Activated naive CD4-positive, alpha-beta T cell (primary cell): ENCODE data around the gene PRKN.
"Not testable (repeated sequence)": the region's sequence is repeated elsewhere in the genome, so short reads cannot be mapped to it uniquely, and the experiment has no call there.

Experiments
- DNase-seq, 4 experiments: peaks; one replicate each; lab custom pipeline; 2025; lab: John Stamatoyannopoulos, UW

PRKN gene

DNA sequence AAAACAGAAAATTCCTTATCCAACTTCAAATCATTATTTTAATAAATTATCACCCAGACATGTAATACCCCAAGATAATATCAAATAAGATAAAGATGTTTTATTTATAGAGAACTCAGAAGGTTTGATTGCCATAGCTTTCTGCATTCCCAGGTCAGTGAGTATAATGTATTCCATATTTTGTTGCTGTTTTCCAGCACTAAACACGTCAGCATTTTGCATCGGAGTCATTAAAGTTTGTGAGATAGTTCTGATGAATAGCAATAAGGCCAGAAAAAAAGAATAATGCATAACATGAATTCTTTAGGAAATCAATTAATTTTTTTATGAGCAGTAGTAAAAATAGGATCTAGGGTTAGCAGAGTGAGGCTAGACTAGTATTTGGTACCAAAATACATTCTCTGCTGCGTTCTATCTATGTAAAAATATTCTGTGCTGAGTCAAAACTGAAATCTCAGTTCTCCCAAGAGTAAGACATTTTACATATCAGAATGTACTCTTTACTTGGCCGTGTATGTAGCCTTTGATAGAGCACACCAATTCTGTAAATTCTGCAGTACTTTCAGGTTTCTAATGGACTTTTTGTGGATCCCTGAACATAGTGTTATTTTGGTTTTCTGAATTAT lies 1183.8 kb downstream of the PRKN start:
- no peak for DNase-seq

DNA sequence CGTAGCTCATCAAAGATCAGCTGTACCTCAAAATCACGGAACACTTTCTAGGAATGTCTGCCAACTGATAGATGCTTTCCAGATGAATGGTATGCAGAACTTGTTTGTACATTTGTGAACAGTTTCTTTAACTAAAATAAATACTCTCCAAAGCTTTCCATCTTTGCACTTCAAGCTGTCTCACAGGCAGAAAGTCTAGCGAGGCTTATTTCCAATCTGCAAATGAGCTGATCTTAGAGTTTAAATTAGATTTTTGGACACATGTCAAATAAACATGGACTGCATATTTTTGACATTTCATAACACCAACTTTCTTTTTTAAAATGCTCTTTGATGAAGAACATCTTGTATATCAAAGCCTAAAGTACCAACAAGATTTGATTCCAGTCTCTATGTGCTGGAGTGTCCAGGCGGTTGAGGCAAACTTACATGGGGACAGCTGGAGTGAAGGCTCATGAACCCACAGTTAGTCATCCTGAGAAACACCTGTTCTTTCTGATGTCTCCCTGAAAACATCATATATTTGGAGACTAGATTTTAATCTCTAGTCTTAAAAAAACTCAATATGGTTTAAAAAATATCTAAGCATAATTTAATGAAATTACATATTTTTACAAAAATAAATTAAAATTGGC lies 1185.1 kb downstream of the PRKN start:
- no peak for DNase-seq

DNA sequence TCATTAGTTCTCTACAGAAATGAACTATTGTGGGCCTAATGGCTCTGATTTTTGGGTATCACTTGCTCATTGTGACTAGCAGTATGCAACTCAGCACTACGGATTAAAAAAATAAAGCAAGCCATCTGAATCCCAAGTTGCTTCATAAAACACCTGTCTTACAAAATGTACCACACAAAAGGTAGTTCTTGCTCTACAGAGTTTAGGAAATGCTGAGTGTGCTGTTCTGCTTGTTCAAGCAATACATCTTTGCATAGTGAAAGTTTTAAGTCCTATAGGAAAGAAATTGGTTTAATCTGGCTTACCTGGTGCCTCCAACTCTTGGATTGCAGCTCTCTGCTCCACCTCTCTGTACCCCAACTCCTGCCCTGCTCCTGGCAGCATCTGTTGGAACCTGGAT lies 1187.0 kb downstream of the PRKN start:
- no peak for DNase-seq

DNA sequence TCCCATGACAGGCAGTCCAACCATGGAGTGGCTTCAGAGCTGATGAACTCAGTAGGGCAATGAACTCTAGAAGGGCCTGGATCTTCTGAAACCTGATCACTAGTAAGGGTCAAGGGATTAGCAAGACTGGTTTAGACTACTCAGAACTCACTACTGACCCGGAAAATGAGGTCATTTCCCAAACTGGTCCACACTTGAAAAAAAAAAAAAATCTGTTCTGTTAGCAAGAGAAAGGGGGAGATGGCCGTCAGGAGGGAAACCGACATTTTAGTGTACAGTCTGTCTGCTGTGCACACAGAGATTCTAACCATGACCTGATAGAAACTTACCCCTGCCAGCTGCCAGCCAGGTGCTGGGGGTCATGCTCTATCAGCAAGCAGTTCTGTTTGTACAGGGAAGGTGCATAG lies 1191.3 kb downstream of the PRKN start:
- DNase-seq, result no peak

DNA sequence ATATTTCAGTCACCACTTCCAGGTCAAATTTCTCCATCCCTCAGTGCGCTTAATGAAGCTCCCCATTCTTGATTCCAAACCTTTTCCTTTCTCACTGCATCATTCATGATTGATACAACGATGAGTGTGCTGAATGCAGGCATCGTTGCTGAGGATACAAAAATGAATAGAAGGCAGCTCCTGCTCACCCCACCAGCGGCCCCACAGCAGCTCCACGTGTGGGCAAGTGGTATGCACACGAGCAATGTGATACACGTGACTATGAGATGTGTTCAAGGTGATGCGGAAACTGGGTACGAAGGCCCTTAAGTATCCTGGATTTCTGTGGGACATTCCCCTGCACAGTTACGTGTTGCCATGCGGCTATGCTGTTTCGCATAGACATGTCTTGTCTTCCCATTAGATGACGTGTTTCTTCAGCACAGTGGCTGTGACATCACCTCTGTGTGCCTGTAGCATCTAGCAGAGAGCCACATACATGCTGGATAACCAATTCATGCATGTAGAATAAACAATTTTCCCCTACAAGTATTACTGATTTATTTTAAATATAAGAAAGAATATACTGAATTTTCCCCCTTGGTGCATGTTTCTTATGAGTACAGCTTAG lies 1193.2 kb downstream of the PRKN start:
- no peak for DNase-seq

DNA sequence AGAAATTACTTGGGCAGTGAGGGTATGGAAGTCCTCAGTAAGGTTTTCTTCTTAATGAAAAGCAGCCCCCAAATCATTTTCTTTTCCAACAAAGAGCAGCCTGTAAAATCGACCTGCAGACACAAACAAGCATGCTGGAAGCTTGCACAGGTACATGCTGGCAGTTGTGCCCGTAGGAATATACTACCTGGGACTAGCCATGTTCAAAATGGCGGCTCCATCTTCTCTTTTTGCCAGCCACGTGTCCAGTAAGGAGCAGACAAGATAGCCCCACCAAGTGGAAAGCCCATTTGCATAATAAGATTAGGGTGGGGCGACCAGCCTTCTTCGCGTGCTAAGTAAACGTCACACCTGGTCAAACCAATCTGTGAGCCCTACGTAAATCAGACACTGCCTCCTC lies 1194.3 kb downstream of the PRKN start:
- DNase-seq, result no peak

DNA sequence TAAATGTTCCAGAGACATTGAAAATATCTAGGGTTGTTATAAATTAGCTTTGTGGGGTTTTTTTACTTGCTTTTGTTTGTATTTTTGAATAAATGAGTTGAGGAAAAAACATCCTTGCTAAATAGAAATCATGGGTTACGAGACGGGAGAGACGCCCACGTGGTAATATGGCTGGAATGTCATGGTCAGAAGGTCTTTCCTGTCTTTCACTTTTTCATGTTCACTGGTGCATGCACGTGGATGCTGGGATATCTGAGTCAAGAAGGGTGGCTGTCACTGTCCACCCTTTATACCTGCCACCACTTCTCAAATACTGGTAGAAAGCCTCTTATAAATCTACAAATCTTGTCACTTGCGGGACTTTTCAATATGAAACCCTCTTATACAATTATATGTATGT lies 1195.0 kb downstream of the PRKN start:
- DNase-seq, result no peak

DNA sequence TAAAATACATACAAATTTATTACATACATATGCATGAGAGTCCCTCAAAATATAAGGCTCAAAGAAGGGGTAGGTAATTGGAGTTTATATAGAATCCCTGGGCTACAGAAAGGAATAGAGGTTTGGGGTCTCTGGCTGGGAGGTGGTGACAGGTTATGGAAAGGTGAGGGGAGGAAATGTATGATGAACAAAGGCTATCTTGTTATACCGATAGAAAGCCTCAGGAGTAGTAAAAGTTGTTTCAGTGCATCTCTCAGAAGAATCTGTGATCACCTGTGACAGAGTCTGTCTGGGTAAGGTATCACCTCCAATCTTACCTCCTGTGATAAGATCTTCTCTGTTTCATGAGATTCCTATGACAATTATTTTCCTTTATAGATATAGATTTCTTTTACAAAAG lies 1200.8 kb downstream of the PRKN start:
- no peak for DNase-seq

DNA sequence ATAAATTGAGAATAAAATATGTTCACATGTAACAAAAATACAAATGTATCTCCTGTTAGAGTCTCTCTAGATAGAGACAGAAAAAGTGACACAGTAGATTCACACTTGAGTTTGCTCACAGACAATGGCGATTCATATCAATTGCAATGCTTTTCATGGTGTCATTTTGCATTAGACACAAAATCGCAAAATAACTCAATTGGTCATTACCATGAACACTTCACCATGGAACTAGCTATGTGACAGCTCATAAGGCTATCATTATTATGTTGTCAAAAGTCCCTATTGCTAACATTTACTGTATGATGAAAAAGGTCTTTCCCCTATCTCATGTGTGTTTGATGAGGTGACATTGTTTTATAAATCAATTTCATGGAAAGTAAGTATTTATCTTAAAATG lies 1204.2 kb downstream of the PRKN start:
- no peak for DNase-seq

DNA sequence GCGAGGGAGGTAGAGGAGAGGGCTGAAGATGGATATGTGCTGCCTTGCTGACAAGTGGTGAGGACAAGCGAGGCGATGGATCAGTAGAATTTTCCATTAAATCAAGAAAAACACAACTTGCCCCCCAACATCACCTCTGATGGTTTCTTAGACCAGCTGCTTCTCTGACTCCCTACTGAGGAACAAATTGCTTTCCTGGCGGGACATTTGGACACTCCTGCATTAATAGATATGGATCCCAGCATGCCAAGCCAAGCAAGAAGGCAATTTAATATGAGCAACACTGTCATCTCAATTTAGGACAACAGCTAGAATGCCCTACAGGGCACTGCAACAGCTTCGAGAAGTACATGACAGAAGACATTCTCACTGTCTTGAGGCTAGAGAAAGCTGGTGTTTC lies 1205.3 kb downstream of the PRKN start:
- no peak for DNase-seq

DNA sequence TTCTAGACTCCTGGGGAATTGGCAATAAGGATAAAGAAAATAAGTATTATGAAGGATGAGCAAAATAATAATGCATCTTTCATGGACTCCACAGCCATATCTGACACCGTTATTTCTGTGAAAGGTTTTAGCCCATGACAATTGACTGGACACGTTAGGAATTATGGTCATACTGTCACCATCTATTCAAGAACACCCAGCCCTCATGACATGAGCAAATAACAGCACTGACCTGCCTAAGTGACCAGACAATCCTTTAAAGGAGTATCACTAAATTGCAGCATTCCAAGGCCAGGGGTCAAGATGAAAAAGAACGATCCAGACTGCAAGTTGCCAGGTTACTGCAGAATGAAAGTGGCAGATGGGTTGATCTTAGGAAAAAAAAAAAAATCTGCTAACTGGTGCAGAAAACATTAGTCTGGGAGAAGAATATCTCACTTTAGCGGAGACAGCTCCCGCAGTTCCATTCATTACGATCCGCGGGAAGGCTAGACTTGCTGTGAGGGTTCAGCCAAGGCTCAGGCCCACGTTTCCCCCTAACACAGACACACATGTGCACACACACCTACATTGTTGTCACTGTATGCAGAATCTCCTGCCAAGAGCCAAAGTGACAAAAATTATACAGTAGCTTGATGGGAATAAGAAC lies 1216.0 kb downstream of the PRKN start:
- DNase-seq, result no peak

DNA sequence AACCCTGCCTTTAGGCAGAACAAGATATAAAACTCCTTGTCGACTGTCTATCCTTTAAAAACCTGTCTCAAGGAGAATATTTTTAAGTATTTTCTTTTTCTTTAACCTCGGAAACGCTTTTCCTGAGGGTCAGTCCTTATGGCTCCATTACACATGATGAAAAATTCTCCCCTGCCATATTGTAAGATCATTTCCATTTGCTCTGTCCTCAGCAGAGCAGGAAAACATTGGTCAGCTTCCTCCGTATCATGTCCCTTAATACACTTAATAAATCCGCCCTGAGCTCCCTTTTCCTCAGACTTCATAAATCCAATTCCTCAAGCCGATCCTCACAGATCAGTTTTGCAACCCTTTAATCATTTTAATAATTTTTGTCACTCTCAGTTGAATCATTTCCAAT lies 1219.2 kb downstream of the PRKN start:
- no peak for DNase-seq

DNA sequence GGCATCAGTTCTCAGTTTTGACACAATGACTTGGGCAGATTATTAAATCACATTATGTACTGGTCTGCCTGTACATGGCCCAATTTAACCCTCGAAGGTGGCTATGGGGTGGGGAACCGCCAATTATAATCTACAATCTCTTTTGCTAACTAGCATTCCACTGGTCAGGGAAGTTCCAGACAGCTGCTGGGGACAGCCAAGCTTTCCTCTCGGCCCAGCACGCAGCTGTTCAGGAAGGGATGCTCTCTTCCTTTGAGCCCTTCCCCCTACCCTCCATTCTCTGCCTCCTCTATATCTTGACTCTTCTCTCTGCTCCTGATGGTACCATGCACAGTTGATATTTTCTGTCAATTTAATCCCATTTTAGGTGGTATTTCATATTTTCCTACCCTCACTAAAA lies 1220.2 kb downstream of the PRKN start:
- DNase-seq, result no peak

DNA sequence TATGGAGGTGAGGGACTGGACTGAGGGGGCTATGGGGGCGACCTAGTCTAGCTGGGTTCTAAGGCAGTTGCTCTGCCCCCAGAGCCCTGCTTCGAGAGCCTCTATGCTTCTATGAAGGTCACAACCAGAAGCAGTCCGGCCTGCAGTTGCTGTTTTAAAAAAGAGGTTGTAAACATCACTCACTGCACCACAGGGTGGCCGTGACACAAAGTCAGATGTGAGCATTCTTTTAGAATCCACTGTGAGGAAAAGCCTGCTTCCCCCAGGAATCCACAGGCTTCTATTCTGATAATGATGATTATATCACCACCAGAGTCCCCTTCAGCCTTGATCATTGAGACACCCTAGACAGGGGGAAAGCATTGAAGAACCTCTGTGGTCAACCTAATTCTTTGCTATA lies 1224.0 kb downstream of the PRKN start:
- no peak for DNase-seq

DNA sequence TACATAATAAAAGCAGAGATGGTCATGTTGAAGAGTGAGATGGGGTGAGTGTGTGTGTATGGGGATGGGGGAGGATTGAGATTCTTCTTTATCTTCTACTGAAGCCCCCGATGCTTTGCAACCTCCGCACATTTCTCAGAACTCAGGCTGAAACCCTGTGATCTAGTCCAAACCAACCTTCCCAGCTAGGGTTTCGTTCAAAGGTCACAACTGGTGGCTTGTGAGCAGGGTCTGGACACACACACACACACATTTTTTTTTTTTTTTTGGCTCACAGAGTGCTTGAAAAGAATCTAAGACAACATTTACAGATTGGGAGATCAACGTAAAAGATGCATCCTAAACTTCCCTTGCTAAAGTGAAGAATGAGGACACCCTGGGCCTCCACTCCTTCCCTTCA lies 1228.7 kb downstream of the PRKN start:
- DNase-seq, result no peak

DNA sequence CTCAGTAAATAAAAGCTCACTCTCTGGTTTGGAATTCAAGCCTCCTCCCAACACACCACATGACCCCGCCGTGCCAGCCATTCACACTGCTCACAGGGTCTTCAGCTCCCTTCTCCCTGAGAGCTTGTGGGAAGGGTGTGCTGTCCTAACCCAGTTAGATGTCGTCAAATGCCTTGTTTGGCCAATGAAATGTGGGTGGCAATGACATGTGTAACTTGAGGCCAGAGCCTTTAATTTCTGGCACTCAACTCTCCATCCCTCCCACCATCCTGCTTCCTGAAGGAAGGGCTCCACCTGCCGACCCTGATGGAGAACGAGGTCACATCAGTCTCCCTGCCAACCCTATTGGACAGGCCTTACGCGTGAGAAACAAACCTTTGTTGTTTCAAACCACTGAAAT lies 1229.2 kb downstream of the PRKN start:
- DNase-seq, result no peak

DNA sequence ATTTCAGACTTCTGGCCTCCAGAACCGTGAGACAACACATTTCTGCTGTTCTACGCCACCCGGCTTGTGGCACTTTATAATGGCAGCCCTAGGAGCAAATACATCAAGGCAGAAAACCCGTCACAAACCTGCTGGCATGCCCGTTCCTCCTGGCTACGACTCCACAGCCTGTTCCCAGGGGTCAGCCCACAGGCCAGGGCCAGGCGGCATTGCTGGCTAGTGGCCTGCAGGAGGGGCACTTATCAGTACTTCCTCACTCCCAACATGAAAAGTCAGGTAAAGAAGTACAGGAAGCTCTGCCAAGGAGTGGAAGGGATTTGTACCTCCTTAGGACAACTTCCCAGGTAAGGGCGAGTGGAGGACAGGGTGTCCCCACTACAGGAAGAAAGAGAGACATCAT lies 1230.6 kb downstream of the PRKN start:
- no peak for DNase-seq

DNA sequence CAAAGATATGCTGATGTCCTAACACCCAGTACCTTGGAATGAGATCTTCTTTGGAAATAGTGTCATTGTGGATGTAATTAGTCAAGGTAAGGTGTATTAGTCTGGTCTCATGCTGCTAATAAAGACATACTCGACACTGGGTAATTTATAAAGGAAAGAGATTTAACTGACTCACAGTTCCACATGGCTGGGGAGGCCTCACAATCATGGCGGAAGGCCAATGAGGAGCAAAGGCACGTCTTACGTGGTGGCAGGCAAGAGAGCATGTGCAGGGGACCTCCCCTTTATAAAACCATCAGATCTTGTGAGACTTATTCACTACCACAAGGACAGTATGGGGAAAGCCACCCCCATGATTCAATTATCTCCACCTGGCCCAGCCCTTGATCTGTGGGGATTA lies 1231.3 kb downstream of the PRKN start:
- DNase-seq, result not testable (repeated sequence)

DNA sequence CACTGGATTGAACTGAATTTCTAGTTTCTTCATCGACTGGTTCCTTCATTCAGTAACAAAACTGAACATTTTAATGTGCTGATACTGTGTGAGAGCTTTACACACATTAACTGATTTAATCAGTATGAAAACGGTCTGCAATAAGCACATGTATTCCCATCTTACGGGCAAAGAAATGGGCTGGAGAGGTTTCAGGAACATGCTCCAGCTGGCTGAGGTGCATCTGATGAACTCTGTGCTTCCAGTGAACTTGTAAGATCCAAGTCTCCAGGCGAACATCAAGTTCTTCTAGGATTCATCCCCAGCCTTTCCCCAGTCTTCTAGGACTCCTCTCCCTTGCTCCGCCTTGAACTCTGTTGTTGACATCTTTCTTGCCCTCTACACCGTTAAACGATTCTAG lies 1233.0 kb downstream of the PRKN start:
- DNase-seq, result no peak

DNA sequence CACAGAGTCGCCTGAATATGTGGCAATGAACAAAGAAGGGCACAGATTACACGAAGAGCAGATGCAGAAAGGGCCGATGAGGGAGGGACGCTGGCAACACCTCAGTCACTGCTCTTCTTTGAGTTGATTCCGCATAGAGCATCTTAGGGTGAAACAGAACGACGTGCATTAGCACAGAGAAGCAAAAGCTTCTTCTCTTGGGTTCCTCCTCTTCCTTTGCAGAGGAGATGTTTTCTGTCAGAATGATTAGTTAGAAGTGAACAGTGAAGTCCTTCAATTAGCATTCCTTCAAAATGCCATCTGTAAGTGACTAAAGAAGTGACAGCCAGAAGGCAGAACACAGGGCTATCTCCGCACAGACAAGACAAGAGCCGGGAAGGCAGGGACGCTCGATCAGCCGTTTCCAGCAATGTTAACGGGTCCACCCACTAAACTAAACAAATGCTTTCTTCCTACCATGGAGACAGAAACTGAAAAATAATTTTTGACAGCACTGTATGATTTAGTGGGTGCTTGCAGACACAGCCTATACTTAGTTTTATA lies 1233.9 kb downstream of the PRKN start:
- no peak for DNase-seq

DNA sequence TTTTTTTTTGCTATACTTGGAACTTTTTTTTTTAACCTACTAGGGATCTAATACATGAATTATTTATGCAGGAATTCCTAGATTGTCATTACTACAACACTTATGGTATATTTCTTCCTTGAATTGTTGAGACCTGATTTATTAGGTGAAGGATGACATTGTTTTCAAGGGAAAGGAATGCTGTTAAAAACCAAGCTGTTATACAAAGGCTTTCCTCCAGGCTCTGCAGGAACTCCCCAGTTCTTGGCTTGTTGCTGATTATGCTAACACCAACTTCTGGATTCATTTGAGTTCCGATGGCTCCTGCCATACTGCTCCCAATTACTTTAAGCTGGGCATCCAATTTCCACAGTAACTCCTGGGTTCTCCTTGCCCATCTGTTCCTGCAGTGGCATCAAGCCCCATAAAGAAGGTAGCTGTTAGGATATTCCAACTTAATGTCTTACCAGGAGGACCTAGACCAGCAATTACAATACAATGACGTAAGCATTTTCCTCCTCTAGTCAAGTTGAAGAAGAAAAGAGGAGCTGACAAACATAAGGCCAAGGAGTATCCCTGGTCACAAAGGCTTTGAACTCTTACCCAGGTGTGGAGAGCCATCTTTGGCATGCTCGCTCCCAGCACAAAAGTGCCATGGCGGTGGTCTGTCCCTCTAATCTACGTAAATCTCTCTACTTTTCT lies 1237.8 kb downstream of the PRKN start:
- no peak for DNase-seq

DNA sequence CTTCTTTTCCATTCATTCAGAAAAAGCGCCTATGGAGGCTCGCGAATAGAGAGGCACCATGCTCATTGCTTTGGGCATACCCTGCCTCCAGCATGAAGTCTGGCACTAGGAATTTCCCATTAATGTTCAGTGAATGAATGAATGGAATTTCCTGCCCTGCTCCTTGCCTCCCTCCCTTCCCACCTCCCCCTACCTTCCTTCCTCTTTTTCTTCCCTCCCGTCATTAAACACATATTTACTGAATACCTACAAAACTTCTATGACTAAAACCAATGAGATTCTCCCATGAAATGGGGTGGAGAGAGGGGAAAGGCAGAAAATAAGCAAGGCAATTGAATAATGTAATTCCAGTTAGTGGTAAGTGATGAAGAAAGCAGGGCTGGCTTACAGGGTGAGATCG lies 1239.9 kb downstream of the PRKN start:
- no peak for DNase-seq

DNA sequence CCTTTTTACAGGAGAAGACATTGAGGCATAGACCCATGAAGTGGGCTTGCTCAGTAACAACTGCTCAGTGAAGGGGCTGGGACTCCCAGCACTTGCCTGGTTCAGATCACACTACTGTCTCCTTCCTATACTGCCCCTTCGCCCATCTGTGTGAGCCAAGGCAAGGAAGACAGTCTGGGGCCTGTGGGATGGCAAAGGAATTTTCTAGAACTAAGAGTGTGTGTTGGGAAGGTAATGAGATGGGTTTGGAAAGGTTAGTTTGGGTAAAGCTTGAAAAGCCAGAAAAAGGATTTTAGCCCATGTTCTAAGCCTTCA lies 1240.4 kb downstream of the PRKN start:
- DNase-seq, result no peak
